GM21367 (cell line): ENCODE results near the gene GOSR2.
"Not testable (repeated sequence)": the region's sequence is repeated elsewhere in the genome, so short reads cannot be mapped to it uniquely, and the experiment has no call there.

ENCODE experiments used
- ATAC-seq: cut with Tn5 transposase; IDR thresholded peaks from one replicate; pipeline ENCODE4 v1.9.1; 2021; ENCODE audit not compliant: unreplicated experiment

GOSR2 gene

DNA sequence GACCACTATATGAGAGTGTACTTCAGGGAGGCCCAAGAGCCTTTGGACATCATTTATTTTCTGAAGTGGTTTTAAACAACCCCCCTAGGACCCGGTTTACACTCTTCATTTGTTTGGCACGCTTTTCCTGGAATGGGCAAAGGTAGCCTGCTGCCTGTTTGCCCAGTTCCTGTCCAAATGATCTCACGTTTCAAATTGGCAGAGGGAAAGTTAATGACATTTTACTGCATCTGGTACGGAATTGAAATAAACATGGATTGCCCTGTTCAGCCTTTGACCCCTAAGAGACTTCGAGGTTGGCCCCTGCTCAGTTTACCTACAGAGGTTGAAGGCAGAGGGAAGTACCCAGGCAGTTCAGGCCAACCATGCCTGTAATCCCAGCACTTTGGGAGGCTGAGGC is 61.9 kb downstream of the GOSR2 start:
- no peak for ATAC-seq

DNA sequence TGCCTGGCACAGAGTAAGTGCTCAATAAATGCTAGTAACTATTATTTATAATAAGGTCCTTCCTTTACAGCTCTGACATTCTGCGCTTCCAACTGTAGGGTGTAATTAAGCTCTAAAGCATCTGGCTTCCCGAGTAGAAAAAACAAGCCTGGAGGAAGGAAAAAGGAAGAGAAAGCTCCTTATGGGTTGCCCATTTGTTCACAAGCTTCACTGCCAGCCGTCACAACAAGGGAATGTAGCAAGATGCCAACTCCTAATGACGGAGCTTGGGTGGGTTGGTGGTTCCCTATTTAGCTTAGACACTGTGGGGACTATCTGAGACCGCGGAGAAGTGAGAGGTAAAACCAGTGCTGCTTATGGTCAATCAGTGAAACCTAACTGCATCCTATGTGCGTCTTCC is 63.4 kb downstream of the GOSR2 start:
- ATAC-seq: no peak

GRCh38 chr17:46987927-46988326 is 65.0 kb downstream of the GOSR2 start:
- ATAC-seq: not testable (repeated sequence)

DNA sequence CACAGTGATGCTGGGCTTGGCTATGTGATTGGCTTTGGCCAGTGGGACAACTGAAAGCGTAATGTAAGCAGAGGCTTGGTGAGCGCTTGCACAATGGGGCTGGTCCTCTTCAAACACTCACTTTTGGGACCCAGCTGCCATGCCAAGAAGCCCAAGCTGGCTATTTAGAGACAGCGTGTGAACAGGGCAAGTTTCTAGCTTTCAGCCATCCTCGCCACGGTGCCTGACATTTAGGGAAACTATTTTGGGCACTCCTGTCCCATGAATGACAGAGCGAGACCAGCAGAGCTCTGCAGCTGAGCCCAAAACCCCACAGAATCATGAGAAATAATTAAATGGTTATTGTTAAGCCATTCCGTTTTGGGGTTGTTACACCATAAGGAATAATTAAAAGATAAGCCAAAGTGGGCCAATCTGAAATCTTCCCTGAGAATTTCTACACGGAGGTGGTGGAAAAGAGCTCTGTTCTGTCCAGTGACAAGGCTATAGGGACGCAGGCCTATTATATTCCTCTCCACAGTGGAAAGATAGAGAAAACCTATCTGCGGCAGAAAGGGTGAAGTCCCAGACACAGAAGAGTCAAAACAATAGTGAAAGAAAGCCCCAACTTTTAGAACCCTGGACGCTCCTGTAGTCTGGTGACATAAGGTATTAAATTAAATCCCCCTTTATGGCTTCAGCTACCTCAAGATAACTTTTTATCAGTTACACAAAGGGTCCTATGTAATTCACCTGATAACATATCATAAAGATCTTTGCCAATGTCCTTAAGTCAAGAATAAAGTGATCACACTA is 66.9 kb downstream of the GOSR2 start:
- ATAC-seq: no peak

GRCh38 chr17:46991617-46992016 is 68.7 kb downstream of the GOSR2 start:
- no peak for ATAC-seq
